ENCODE measurements around the gene TPTE2. TPM values are rescaled to one million over a fixed set of nuclear protein-coding genes. Genes with fewer than 3 reads are reported as not detected.
"Not testable (repeated sequence)": the region's sequence is repeated elsewhere in the genome, so short reads cannot be mapped to it uniquely, and the experiment has no call there.

TPTE2 gene
- total RNA-seq (ENCODE audit: insufficient read depth, low replicate concordance) = not detected

- not testable (repeated sequence) for DNase-seq (ENCODE audit: low spot score)
Measured at GRCh38 chr13:19561127-19561582, at the start of gene TPTE2. Gene TPTE2, minus strand, starts transcription at chr13:19561532. Its CDS starts 58,298 bp downstream, at chr13:19503234.

DNA sequence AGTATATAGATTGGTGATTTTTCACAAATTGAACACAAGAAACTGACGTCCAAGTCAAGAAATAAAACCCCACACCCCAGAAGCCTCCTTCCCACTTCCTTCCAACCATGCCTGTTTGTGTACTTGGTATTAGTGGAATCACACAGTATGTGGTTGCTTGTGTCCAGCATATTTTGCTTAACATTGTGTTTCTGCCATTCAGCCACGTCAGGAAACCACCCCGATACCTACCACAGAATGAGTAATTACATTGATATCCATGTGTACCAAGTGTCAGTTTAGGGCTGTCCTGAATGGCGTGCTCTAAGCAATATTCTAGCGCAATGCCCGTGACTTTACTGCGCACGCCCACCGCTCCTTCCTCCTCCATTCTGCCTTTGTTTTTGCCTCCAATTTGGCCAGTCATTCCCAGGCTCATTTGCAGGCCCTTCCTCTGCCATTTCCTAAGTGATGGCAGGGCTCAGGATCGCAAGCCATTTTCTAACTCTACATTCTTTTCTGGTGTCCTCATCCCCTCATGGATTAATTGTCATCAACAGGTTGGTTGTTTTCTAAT, 46.3 kb upstream of the TPTE2 start:
- DNase-seq (ENCODE audit: low spot score) = no peak

GRCh38 chr13:19606737-19607136, 45.4 kb upstream of the TPTE2 start:
- no peak for DNase-seq (ENCODE audit: low spot score)

GRCh38 chr13:19606152-19606551, 44.8 kb upstream of the TPTE2 start:
- DNase-seq (ENCODE audit: low spot score) = no peak

DNA sequence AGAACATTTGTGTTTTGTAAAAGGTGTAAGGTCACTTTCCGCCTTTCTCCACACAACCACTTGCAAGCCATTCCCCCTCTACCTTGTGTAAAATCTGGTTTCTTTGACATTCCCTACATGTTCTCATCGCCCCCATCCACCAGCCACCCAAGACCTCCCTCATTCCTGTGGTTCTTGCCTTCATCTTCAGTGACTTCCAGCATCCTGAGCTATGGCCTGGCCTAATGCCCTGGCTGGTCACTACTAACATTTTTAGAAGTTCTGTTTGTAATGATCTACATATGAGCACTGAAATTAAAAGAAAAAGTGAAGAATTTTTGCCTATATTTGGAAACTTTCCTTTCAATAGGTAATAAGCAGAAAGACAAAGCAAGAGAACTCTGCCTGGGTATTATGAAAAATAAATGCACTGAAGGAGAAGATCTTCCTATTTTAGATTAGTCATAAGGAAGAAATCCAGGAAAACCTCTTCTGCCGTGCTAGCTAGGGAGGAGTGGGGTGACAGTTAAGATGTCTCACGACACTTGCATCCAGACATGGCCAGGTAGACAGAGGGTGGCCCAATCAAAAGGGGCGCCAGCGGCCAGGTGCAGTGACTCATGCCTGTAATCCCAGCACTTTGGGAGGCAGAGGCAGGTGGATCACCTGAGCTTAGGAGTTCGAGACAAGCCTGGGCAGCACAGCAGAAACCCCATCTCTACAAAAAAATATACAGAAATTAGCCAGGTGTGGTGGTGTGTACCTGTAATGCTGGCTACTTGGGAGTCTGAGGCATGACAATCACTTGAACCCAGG, 44.0 kb upstream of the TPTE2 start:
- no peak for DNase-seq (ENCODE audit: low spot score)

- DNase-seq (ENCODE audit: low spot score) = no peak
Measured at GRCh38 chr13:19604306-19604705, 43.0 kb upstream of the TPTE2 start.

- peak; percentile 31 for DNase-seq (ENCODE audit: low spot score)
Measured at GRCh38 chr13:19601749-19602725, 40.7 kb upstream of the TPTE2 start.

- DNase-seq (ENCODE audit: low spot score) = peak; percentile 9
Measured at GRCh38 chr13:19597523-19597922, 36.2 kb upstream of the TPTE2 start.

GRCh38 chr13:19596960-19597361, 35.6 kb upstream of the TPTE2 start:
- DNase-seq (ENCODE audit: low spot score) = no peak

GRCh38 chr13:19596086-19596485, 34.8 kb upstream of the TPTE2 start:
- no peak for DNase-seq (ENCODE audit: low spot score)

GRCh38 chr13:19592657-19593180, 31.4 kb upstream of the TPTE2 start:
- no peak for DNase-seq (ENCODE audit: low spot score)

- DNase-seq (ENCODE audit: low spot score) = no peak
Measured at GRCh38 chr13:19591864-19592263, 30.5 kb upstream of the TPTE2 start.

GRCh38 chr13:19590423-19590822, 29.1 kb upstream of the TPTE2 start:
- DNase-seq (ENCODE audit: low spot score) = no peak

GRCh38 chr13:19589312-19589711, 28.0 kb upstream of the TPTE2 start:
- no peak for DNase-seq (ENCODE audit: low spot score)

GRCh38 chr13:19587635-19588300, 26.4 kb upstream of the TPTE2 start:
- peak; percentile 40 for DNase-seq (ENCODE audit: low spot score)

GRCh38 chr13:19586904-19587634, 25.7 kb upstream of the TPTE2 start:
- peak; percentile 7 for DNase-seq (ENCODE audit: low spot score)

DNA sequence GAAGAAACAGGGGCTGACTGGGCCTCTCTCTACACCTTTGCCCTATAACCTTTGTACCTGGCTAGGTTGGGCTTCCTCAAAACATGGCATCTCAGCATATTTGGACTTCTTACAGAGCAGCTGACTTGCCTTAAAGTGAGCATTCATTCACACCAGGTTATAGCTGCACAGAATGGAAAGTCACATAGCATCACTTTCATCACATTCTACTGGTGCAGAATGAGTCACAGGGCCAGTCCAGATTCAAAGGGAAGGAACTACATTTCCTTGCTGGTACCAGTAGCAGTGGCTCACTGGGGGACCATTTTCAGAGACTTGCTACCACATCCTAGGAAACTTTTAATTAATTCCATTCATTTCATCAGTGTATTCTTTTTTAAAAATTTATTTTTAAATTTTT, 20.3 kb upstream of the TPTE2 start:
- no peak for DNase-seq (ENCODE audit: low spot score)

DNA sequence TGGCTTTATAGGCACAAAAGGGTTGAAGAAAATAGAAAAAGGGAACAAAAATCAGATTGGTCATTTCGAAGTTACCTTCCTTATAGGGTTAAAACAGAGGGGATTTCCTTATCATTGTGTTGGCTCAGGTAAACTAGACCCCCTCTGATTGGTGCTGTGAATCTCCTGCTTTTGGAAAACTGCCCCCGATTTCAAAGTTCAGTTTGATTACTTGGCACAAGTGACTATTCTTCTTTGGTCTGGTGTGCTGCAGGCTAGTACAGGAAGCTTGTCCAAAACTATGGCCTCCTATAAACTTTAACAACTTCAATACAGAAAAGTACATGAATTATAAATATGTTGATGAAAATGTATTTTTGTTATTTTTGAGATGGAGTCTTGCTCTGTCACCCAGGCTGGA, 13.9 kb upstream of the TPTE2 start:
- no peak for DNase-seq (ENCODE audit: low spot score)

DNA sequence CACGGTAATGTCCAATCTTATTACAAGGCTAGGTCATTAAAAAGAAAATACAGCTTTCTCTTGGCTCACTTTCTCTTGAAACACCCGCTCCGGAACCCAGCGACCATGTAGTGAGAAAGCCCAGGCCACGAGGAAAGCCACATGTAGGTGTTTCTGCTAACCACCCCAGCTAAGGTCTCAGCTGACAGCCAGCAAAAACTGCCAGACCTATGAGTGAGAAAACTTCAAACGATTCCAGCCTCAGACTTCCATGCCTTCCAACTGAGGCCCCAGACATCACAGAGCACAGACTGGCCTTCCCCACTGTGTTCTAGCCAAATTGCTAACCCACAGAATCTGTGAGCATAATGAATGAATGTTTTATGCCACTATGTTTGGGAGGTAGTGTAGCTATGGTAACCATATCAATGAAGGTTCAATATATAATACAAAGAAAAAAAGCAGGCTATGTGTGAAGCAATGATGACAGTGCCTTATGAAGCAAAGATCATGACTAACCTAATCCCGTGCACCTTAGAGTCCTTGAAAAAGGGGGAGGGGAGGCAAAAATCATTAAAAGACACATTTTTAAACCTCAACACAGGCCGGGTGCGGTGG, 11.9 kb upstream of the TPTE2 start:
- DNase-seq (ENCODE audit: low spot score) = no peak

GRCh38 chr13:19572280-19572679, 10.9 kb upstream of the TPTE2 start:
- no peak for DNase-seq (ENCODE audit: low spot score)

Measured in umbilical cord (tissue), 2 donors.